Epidermal melanocyte (primary cell): ENCODE measurements around the gene NAALADL2.

ENCODE experiments used
- DNase-seq: peaks from one replicate; pipeline ENCODE4 v3.0.0; 2011; ENCODE audit warnings: low spot score; ENCODE audit not compliant: insufficient read length

The NAALADL2 gene

DNA sequence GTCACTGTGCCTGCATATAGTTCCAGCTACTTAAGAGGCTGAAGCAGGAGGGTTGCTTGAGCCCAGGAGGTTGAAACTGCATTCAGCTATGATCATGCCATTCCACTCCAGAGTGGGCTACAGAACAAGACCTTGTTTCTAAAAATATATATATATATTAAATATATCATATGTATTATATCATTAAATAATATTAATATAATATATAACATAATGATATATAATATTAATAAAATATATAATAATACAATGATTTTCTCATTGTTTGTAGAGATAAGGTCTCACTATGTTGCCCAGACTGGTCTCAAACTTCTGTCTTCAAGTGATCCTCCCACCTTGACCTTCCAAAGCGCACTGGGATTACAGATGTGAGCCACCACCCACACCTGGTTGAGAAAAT is 101.8 kb downstream of the NAALADL2 start:
- DNase-seq = no peak

DNA sequence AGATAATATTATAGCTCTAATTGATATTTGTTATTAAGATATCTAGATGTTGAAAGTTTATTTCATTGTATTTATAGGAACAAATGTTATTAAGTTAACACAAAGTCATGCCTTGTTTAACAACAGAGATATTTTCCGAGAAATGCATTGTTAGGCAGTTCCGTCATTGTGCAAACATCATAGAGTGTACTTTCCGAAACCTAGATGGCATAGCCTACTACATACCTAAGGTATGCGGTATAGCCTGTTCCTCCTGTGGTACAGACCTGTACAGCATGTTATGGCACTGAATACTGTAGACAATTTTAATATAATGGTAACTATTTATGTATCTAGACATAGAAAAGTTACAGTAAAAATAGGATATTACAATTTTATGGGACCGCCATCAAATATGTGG is 114.3 kb downstream of the NAALADL2 start:
- DNase-seq = no peak

DNA sequence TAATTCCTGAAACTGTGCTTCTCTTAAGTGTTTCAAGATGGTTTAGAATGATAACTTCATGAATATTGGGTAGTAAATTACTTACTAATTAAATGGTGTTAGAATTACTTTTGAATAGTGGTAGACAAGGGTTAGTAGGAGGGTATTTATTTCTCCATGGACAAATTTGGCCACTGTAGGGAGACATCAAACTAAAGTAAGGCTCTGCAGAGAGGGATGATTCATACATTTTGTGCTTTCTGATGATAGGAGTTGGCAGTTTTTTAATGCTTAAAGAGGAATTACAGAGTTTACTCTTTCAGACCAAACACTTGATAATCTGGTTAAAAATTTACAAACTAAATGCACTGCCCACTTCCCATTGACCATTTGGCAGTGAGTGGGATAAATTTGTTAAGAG is 127.6 kb downstream of the NAALADL2 start:
- DNase-seq = no peak

DNA sequence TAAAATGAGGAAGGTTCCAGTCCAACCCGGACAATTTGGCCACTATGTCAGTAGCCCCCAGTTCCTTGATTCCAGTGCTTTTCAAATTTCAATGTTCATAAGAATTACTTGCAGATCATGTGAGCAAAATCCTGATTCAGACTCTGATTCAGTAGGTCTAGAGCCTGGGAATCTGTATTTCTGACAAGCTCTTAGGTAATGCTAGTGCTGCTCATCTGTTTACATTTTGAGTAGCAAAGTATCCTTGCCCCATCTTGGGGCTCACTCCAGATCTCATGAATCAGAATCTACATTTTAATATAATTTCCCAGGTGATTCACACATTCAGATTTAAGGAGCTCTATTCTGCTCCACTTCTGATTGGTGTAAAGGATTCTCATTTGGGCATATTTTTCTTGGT is 142.0 kb downstream of the NAALADL2 start:
- no peak for DNase-seq

DNA sequence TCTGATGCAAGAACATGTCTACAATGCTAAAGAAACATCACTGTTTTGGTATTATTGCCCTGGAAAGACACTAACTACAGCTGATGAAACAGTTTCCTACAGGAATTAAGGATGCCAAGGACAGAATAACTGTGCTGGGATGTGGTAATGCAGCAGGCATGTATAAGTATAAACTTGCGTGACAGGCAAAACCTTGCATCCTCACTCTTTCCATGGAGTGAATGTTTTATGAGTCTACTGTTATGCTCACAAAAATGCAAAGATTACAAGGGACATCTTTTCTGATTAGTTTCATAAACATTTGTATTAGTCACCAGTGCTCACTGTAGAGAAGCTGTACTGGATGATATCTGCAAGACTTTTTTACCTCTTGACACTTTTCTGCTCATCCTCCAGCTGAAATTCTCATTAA is 143.6 kb downstream of the NAALADL2 start:
- DNase-seq = no peak

DNA sequence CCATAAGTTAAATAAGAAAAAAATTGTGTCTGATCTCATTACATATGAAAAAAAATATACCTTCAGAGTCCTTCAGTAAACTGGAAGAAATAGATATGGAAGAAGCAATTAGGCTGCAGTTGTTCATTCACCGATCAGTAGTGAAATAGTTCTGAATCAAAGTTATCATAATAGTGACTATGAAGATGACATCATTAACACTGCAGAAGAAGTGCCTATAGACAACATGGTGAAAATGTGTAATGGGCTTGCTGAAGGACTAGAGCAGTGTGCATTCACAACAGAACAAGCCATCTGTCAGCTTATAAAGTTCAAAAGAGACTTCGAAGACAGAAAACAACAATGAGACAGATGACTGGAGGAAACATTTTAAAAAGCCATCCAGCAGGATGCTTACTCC is 144.5 kb downstream of the NAALADL2 start:
- no peak for DNase-seq

DNA sequence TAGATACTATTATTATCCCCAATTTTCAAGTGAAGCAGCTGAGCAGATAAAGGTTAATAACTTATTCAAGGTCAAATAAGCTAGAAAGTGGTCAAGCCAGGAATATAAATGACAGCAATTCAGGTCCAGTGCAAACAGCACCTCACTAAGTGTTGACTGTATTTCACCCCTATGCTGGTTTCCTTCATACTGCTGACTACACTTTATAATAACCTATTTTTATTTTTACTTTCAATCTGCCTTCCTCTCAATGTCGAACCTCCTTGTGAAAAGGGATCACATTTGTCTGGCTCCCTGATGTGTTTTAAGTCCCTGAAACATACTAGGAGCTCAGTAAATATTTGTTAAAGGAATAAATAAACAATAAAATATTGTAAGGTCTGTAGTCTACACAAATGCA is 146.1 kb downstream of the NAALADL2 start:
- DNase-seq = no peak

DNA sequence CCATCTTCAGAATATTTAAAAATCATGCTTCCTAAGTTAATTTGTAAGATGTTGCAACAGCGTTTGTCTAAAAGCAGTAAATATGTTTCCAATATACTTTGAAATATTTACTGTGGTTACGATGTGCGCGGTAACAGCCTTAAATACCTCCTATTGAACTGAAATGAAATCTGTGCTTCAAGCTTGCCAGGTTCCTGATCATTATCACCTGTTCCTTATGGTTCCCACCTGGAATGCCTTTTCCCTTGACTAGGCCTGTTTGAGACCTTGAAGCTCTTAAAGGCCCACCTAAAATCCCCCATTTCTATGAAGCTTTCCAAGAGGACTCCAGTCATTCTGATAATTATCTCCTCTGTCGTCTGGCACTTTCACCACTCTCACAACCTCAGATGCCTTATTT is 146.7 kb downstream of the NAALADL2 start:
- no peak for DNase-seq

DNA sequence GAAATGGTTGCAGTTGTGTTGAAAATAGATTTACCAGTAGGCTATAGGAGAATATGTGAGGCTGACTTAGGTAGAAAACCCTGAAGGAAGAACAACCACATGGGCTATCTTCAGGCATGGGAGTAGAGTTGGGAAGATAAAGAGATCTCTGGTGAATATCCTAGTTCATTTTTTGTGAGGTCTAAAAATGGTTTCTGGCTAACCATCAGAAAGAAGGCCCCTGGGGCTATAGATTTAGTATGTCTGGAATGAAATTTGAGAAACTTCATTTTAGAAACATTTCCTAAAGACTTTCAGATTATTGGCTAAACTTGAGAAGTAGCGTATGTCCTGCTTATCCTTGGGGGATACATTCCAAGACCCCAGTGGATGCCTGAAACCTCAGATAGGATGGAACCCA is 148.2 kb downstream of the NAALADL2 start:
- no peak for DNase-seq

DNA sequence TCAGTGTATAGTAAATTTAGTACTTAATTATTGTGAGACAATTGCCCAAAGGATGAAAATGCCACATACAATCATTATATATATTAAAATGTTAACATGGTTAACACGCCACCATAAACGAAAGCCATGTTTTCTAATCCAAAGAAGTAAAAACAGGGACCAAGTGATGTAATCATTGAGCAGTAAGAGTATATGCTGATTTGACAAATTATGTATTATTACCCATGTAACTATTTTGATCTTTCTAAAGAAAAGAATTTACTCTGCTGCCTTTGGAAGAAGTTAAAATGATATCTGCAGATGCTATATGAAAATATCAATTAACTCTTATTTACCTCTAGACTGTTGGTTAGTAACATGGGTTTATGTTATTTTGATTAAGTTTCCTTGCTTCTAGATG is 150.2 kb downstream of the NAALADL2 start:
- DNase-seq = no peak

DNA sequence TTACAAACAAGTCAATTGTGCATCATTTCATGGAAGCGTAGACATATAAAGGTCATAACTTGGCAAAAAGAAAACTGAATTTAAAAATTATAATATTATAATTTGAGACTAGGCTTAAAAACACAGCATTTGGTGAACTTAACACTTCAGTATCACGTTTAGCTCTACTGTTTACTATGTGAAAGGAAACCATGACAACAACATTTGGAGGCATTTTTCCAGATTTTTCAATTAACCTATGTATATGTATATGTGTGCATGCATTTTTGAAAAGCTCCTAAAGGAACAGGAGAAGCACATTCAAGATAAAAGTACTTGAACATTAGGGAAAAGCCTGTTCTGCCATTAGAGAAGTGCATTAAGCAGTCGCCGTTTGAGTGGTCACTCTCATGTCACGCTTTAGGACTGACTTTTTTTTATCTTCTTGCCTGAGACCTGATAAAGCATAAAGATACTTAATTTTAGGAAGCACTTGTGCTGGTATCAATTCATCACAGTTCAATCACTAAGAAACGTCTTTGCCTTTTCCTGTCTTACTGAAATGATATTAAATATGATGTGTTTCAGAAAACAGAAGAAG is 156.0 kb downstream of the NAALADL2 start:
- DNase-seq = no peak

DNA sequence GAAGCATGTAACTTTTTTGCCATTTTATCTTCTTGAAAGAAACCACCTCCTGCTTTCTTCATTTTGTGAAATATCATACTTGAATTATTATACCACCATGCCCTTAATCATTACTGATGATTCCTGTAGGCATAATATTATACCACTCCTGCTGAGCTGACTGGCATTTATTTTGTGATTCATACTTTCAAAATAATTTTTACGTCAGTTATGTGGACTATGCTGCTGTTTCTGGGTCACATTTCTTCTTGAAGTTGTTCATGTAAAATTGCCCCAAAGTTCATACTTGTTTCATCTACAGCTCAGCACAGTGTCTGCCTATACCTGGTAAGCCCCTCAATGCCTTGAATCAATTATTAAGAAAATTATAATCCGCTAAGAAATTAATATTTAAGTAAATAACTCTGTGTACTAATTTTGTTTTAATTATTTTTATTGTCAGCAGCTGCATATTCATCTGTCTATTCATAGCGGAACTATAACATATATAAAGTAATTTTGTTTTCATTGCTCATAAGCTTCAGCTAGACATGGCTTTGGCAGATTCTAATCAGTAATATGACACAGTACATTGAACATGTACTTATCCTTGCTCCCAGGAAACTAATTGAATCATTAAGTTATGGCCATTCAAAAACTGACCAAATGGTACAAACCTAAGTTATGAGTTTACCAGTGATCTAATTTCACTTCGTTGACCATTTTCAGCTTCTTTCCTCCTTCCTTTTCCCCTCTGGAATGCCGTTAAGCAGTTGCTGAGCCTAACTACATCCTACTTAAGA is 160.0 kb downstream of the NAALADL2 start:
- DNase-seq = no peak

DNA sequence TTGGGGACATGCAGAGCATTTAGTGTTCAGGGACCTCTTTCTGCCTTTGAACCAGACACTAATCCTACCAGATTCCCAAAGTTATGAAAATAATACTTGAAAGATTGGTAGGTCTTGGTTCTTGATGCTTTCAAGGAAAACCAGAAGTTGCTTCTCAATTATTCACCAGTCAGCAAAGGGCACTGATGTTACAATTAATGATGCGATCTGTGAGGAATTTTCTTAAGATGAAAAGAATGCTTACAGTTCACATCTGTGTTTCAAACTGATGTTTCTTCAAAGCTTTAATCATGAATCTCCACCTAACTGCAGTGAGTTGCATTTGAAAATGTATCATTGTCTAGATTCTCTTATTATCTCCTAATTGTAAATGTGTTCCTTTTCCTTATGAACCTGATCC is 161.0 kb downstream of the NAALADL2 start:
- no peak for DNase-seq

DNA sequence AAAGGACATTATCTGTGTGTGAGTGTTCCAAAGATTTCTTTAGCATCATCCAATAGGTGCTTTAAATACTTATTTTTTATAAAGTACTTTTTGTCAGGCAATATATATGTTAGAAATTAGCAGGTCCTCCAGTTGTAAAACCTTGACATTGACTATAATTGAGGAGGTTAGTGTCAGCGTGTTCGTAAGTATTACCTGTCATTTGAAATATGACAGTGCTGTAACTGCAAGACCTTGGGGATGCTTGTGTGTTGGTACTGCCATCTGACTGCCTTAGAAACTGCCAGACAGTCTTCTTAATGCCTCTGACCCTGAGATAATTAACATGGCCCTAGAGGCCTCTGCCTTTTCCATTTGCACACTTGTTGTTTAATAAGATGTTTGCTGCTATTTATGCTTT is 170.7 kb downstream of the NAALADL2 start:
- DNase-seq = no peak

DNA sequence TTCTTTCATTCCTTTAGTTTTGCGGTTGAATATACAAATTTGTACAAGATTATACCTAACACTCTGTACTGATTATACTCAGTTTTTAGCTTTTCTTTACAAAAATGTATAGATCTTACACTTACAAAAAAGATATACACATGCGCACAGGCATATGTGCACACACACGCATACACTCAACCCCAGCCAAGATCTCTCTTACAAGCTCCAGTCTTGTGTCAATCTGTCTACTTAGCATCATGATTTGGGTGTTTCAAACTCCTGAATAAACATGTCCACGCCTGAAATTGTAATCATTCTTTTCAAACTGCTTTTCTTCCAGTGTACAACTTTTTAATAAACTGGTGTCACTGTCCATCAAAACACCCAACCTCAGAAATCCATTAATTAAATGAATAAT is 180.7 kb downstream of the NAALADL2 start:
- no peak for DNase-seq

DNA sequence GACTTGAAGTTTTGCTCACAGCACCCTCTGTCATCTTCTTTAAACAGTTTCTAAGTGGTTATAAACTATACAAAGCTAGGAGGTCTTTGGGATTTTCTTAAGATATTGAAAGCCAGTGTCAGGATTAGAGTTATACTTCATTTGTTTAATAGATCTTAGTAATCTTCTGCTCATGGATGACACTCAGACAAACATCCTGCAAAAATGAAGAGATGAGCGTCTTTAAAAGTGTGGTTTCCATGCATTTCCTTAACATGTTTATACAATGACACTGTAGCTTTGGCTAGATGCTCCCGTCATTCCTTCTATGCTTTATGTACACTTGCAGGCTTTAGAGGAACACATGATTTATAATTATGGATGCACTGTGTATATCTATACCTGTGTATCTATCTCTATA is 182.2 kb downstream of the NAALADL2 start:
- DNase-seq = no peak

DNA sequence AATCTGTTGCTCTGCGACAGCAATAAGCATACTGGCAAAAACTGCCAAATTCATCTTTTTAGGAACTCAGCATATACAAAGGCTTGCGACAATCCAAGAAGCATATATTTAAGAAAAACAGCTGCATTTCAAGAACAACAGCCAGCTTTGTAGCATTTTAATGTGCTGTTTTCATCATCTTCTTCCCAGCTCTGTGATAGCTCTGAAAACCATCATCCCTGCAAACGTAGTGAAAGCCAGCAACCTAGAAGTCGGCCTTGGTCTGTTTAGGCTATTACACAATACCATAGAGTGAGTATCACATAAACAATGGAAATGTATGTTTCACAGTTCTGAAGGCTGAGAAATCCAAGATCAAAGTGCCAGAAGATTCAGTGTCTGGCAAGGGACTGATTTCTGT is 187.5 kb downstream of the NAALADL2 start:
- DNase-seq = no peak

DNA sequence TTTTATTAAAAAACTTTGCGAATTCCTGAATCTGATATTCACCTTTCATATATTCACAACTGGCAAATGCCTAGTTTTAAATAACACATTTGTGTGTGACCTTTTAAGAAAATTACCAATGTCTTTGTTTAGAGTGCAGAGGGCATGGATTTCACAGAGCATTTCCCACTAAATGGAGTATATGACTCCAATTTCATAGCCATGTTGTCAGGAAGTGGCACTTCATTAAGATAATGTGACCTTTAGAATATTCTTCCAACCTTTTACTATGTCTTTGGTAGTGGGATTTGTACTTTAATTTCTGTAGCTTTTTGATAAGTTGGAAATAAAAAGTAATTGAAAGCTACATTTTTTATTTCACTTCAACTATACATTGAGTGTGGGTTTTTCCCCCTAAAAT is 188.7 kb downstream of the NAALADL2 start:
- no peak for DNase-seq

DNA sequence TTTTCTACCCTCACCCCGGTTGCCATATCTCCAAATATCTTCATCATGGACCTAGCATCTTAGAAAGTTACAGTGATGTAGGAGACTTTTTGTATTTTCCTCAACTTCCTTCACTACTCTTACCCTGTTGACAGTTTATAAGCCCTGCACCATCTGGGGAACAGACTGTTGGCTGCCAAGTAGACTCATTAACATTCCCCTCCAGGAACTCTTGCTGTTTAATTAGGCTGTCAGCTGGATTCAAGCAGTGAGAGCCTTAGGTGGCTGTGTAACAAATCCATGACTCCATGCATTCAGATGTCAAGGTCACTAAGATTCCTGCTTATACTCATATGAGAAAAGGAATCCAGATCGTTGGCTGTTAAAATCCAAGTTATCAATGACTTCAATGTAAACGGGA is 198.3 kb downstream of the NAALADL2 start:
- DNase-seq = no peak

DNA sequence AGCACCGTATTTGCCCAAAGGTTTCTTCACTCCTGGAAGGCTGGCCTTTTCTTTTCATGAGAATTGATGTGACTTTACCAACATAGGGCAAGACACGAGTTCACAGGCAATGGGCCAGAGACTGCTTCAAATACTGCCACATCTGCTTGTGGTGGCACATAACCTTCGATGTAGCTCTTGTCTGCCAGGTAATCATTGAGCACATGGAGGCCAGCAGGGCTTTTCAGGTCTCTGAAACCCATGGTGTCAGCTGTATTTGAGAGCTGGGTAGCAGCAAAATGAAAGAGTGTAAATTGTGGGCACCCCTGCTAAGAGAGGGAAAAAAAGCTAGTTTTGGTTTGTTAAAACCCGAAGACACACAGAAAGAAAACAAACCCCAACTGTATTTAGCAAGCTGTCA is 200.7 kb downstream of the NAALADL2 start:
- no peak for DNase-seq

DNA sequence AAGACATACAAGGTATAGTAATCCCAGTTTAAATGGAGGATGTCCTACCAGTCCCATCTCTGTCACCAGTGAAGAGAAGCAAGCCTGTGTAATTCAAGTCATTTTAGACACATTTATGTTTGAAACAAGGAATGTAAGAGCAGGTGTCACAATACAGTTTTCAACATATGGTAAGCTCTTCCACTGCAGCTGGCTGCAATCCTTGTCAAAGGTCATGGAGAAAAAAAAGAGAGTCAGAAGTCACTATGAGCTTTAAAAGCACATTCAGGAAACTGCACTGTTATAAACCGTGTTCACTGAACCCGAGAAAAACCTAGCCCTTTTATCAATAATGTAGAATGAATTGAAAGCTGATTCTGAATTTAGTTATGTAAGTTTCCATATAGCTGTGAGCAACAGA is 206.4 kb downstream of the NAALADL2 start:
- no peak for DNase-seq

DNA sequence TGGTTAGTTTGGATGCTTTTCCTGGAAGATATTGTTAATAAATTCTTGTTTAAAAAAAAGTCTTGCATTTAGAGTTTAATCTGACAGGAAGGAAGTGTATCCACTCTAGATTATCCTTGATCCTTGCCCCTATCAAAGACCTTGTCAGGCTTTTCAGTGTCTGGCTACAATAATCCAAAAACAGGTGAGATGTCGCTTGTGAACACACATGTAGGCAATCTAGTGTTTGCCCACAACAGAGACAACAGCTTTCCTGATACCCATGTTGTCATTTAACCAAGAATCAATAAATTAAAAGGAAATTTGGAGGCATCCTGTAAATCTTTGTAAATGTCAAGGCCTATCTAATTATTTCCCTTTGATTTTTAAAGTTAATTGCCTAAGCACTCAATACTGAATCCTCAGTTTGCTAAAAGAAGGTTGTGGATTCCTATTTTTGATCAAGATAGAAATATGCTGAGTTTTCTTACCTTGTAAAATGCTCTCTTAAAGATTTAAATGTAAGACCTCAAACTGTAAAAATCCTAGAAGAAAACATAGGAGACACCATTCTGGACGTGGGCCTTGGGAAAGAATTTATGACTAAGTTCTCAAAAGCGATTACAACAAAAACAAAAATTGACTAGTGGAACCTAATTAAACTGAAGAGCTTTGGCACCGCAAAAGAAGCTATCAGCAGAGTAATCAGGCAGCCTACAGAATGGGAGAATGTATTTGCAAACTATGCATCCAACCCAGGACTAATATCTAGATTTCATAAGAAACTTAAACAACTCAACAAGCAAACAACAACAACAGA is 207.7 kb downstream of the NAALADL2 start:
- no peak for DNase-seq

DNA sequence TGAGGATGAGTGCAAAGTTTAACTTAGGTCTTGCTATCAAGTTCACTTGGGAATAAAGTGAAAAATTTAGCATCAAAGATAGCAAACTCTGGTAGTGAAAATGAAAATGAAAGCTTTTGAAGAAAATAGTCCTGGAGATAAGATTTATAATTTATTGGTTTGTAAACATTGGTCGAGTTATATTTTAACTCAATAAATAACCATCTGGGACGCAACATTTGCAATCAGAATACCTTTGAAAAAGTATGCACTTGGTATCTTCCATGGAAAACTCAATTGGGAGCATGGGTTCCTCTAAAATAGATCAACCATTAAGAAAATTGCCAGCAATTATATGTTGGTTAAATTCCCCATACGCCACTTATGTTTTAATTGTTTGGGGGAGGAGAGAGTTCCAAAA is 209.5 kb downstream of the NAALADL2 start:
- DNase-seq = no peak
